Liver (tissue), 9 donors: ENCODE data around the gene SH3PXD2B. TPM values are rescaled to one million over a fixed set of nuclear protein-coding genes. Genes with fewer than 3 reads are reported as not detected.
"Not testable (repeated sequence)": the region's sequence is repeated elsewhere in the genome, so short reads cannot be mapped to it uniquely, and the experiment has no call there.

Source experiments
- DNase-seq: peaks from one replicate; pipeline ENCODE4 v3.0.0-alpha.2; 2017; ENCODE audit warnings: low spot score
- H3K27ac ChIP-seq, 2 donors: one replicate each; pipeline ENCODE4 v1.7.0; 2013; ENCODE audit warnings: inconsistent platforms in 2 of 2, low read length in 2 of 2, control low read depth in 1 of 2, low read depth in 1 of 2, mild to moderate bottlenecking in 1 of 2
- H3K27me3 ChIP-seq, 4 donors: one replicate each; pipeline versions ENCODE4 v1.6.1 to v1.7.0; 2013; ENCODE audit warnings: low read length in 3 of 4, inconsistent platforms in 1 of 4, mild to moderate bottlenecking in 1 of 4, moderate library complexity in 1 of 4; ENCODE audit not compliant: control insufficient read depth in 4 of 4, insufficient read depth in 4 of 4
- H3K36me3 ChIP-seq, 4 donors: one replicate each; pipeline versions ENCODE4 v1.6.1 to v1.7.0; 2013; ENCODE audit warnings: low read length in 3 of 4, mild to moderate bottlenecking in 3 of 4, low read depth in 1 of 4, moderate library complexity in 1 of 4; ENCODE audit not compliant: control insufficient read depth in 4 of 4, insufficient read depth in 3 of 4
- H3K4me1 ChIP-seq, 4 donors: one replicate each; pipeline versions ENCODE4 v1.6.1 to v1.7.0; 2013; ENCODE audit warnings: low read length in 3 of 4, mild to moderate bottlenecking in 3 of 4, moderate library complexity in 1 of 4; ENCODE audit not compliant: control insufficient read depth in 4 of 4, insufficient read depth in 4 of 4
- H3K4me3 ChIP-seq, 3 donors: one replicate each; pipeline versions ENCODE4 v1.6.1 to v1.7.0; 2013; ENCODE audit warnings: low read length in 3 of 3, control low read depth in 1 of 3, low read depth in 1 of 3, mild to moderate bottlenecking in 1 of 3
- H3K9ac ChIP-seq, 2 donors: one replicate each; pipeline ENCODE4 v1.7.0; 2013; ENCODE audit warnings: low read length in 2 of 2, mild to moderate bottlenecking in 2 of 2, moderate library complexity in 2 of 2, control low read depth in 1 of 2, low read depth in 1 of 2
- H3K9me3 ChIP-seq, 4 donors: one replicate each; pipeline versions ENCODE4 v1.6.1 to v1.7.0; 2013; ENCODE audit warnings: low read length in 3 of 4; ENCODE audit not compliant: control insufficient read depth in 4 of 4
- ATF3 ChIP-seq: IDR thresholded peaks from 2 replicates; pipeline ENCODE4 v1.6.1; 2016; ENCODE audit warnings: antibody characterized with exemption
- CTCF ChIP-seq: fragments of 150-350 bp; IDR thresholded peaks from 2 replicates; pipeline ENCODE4 v1.5.1; 2017; ENCODE audit warnings: improper control_type of control experiment, low read depth, low read length; ENCODE audit not compliant: missing input control
- EGR1 ChIP-seq, 2 donors: IDR thresholded peaks; 2 replicates each; pipeline ENCODE4 v1.6.1; 2016 to 2018; ENCODE audit warnings: antibody characterized with exemption in 2 of 2, low read depth in 2 of 2
- GABPA ChIP-seq, 2 donors: IDR thresholded peaks in 1 of 2; conservative IDR thresholded peaks in 1 of 2; 2 replicates each; pipeline ENCODE4 v1.6.1; 2016; ENCODE audit warnings: antibody characterized with exemption in 2 of 2, mild to moderate bottlenecking in 1 of 2, moderate library complexity in 1 of 2
- HNF4A ChIP-seq, 2 donors: conservative IDR thresholded peaks; 2 replicates each; pipeline ENCODE4 v1.6.1; 2016; ENCODE audit warnings: antibody characterized with exemption in 2 of 2, mild to moderate bottlenecking in 2 of 2
- HNF4G ChIP-seq: IDR thresholded peaks from 2 replicates; pipeline ENCODE4 v1.6.1; 2016; ENCODE audit warnings: antibody characterized with exemption
- JUND ChIP-seq, 2 donors: IDR thresholded peaks; 2 replicates each; pipeline ENCODE4 v1.6.1; 2016; ENCODE audit warnings: antibody characterized with exemption in 2 of 2
- MAX ChIP-seq: IDR thresholded peaks from 2 replicates; pipeline ENCODE4 v1.6.1; 2016; ENCODE audit warnings: antibody characterized with exemption
- NR2F2 ChIP-seq: IDR thresholded peaks from 2 replicates; pipeline ENCODE4 v1.6.1; 2016; ENCODE audit warnings: antibody characterized with exemption
- RAD21 ChIP-seq, 2 donors: IDR thresholded peaks; 2 replicates each; pipeline ENCODE4 v1.6.1; 2016; ENCODE audit warnings: antibody characterized with exemption in 2 of 2, mild to moderate bottlenecking in 2 of 2
- REST ChIP-seq: IDR thresholded peaks from 2 replicates; pipeline ENCODE4 v1.6.1; 2016; ENCODE audit warnings: antibody characterized with exemption, mild to moderate bottlenecking
- RXRA ChIP-seq, 2 donors: IDR thresholded peaks; 2 replicates each; pipeline ENCODE4 v1.6.1; 2017 to 2018; ENCODE audit warnings: antibody characterized with exemption in 2 of 2, mild to moderate bottlenecking in 1 of 2
- SP1 ChIP-seq: IDR thresholded peaks from 2 replicates; pipeline ENCODE4 v1.6.1; 2018; ENCODE audit warnings: antibody characterized with exemption, mild to moderate bottlenecking
- TAF1 ChIP-seq: conservative IDR thresholded peaks from 2 replicates; pipeline ENCODE4 v1.6.1; 2016; ENCODE audit warnings: antibody characterized with exemption, mild to moderate bottlenecking
- YY1 ChIP-seq: IDR thresholded peaks from 2 replicates; pipeline ENCODE4 v1.6.1; 2016; ENCODE audit warnings: antibody characterized with exemption, mild to moderate bottlenecking
- ZBTB33 ChIP-seq: IDR thresholded peaks from 2 replicates; pipeline ENCODE4 v1.6.1; 2016; ENCODE audit warnings: antibody characterized with exemption
- WGBS: extraction: QIAGEN DNeasy Blood & Tissue Kit; methylation state at CpG from one replicate; pipeline ENCODE4 v1.1.7; 2013; 5-methylcytosine and 5-hydroxymethylcytosine counted together
- polyA plus RNA-seq, 2 donors: library from polyadenylated mRNA; stranded (reverse) in 1 of 2; unstranded in 1 of 2; fragments of 200-250 nt in 1 of 2; fragments of >200 nt in 1 of 2; fragmentation: Nextera tagmentation in 1 of 2; extraction: Ambion mirVana in 1 of 2; gene quantifications; one replicate each; pipeline versions ENCODE4 v1.2.1 to v1.2.3, GENCODE V29; 2013 to 2015
- total RNA-seq, 2 donors: library from RNA; depleted of rRNA; stranded (reverse); fragments of >200 nt; gene quantifications; one replicate each; pipeline ENCODE4 v1.2.3, GENCODE V29; 2014
- donor health status: healthy.
- donor health status: healthy.
- donor health status: healthy.
- donor health status: healthy.
- donor health status: healthy.

The SH3PXD2B gene
- total and polyA plus RNA-seq, 4 donors: 1.1 to 3.3 (median 2.2) TPM

GRCh38 chr5:172334196-172334595, 120.1 kb downstream of the SH3PXD2B start:
- no peaks in the 10 kb centered on the region for H3K9me3 ChIP-seq
- no peak overlapping the region for H3K27ac ChIP-seq
- no peak overlapping the region for H3K4me3 ChIP-seq
- no peaks in the 10 kb centered on the region for H3K4me1 ChIP-seq
- no peak for TF ChIP-seq ZBTB33
- peak in 1 of 2 donors; percentile 25 for TF ChIP-seq RAD21 (IDR thresholded peaks at IDR 0.05)
- WGBS: 89% methylated on average over 8 of the region's 8 CpGs
- no peak overlapping the region for H3K9ac ChIP-seq
- no peak for DNase-seq
- H3K27me3 ChIP-seq: no peaks in the 10 kb centered on the region
- H3K36me3 ChIP-seq: no peaks in the 10 kb centered on the region

GRCh38 chr5:172326901-172327300, 127.4 kb downstream of the SH3PXD2B start:
- not testable (repeated sequence) for H3K27me3 ChIP-seq, H3K36me3 ChIP-seq, H3K27ac ChIP-seq, H3K9me3 ChIP-seq, DNase-seq, H3K4me3 ChIP-seq, H3K9ac ChIP-seq, H3K4me1 ChIP-seq
- 90% methylated on average over 13 of the region's 13 CpGs for WGBS

- TF ChIP-seq ZBTB33 (no peak), HNF4A (conservative IDR thresholded peaks at IDR 0.05) (no peak), GABPA (IDR thresholded peaks at IDR 0.05 in 1 of 2, conservative IDR thresholded peaks at IDR 0.05 in 1 of 2) (no peak), JUND (IDR thresholded peaks at IDR 0.05) (no peak), EGR1 (IDR thresholded peaks at IDR 0.05; ENCODE audit: low read depth in 2 of 2) (no peak), YY1 (no peak), MAX (no peak), CTCF (no peak), REST (no peak), NR2F2 (no peak), RAD21 (IDR thresholded peaks at IDR 0.05) (no peak), ATF3 (no peak), HNF4G (no peak), TAF1 (no peak), SP1 (no peak), RXRA (IDR thresholded peaks at IDR 0.05) (no peak)
- Histone ChIP-seq H3K27ac (no peak overlapping the region), H3K27me3 (no peaks in the 10 kb centered on the region), H3K4me1 (no peaks in the 10 kb centered on the region), H3K9me3 (no peaks in the 10 kb centered on the region), H3K9ac (no peak overlapping the region), H3K36me3 (no peaks in the 10 kb centered on the region), H3K4me3 (no peak overlapping the region)
- WGBS: 94% methylated on average over 9 of the region's 9 CpGs
- DNase-seq: no peak
Observed at GRCh38 chr5:172325452-172325851, 128.9 kb downstream of the SH3PXD2B start.
